HL-60 (cell line): ENCODE measurements around the gene SPNS3.

ENCODE experiments used
- DNase-seq, 2 experiments: peaks; one replicate each; pipeline ENCODE4 v3.0.0-alpha.2; 2010 to 2020; ENCODE audit warnings: low read depth in 1 of 2, low spot score in 1 of 2
- H3K27ac ChIP-seq: fragments of 250-450 bp; sonication (Bioruptor Pico); replicated peaks from 2 replicates; pipeline ENCODE4 v1.5.1; 2020; ENCODE audit warnings: mild to moderate bottlenecking, moderate library complexity
- H3K27me3 ChIP-seq: fragments of 250-450 bp; sonication (Bioruptor Pico); 2 replicates; pipeline ENCODE4 v1.5.1; 2021; ENCODE audit warnings: mild to moderate bottlenecking, moderate library complexity; ENCODE audit not compliant: insufficient read depth, poor library complexity, severe bottlenecking
- H3K4me3 ChIP-seq: replicated peaks from 2 replicates; pipeline ENCODE4 v1.5.1; 2011; ENCODE audit warnings: mild to moderate bottlenecking, control low read depth, low read length; ENCODE audit not compliant: insufficient read depth
- GABPA ChIP-seq: IDR thresholded peaks from 2 replicates; pipeline ENCODE4 v1.6.1; 2012; ENCODE audit warnings: low read depth
- POLR2AphosphoS5 ChIP-seq: IDR thresholded peaks from 2 replicates; pipeline ENCODE4 v1.6.1; 2012; ENCODE audit warnings: low read depth
- SPI1 ChIP-seq: IDR thresholded peaks from 2 replicates; pipeline ENCODE4 v1.6.1; 2012; ENCODE audit warnings: low read depth, mild to moderate bottlenecking, borderline replicate concordance
- TF ChIP-seq, protein P1 (sequence below): IDR thresholded peaks from one replicate; pipeline ENCODE4 v1.5.1; 2011; ENCODE audit warnings: low read length, control low read depth, inconsistent platforms; ENCODE audit not compliant: insufficient read depth
- TF ChIP-seq, protein P2 (sequence below): IDR thresholded peaks from 2 replicates; pipeline ENCODE4 v1.6.1; 2012; ENCODE audit warnings: low read depth; ENCODE audit not compliant: insufficient replicate concordance

The SPNS3 gene

DNA sequence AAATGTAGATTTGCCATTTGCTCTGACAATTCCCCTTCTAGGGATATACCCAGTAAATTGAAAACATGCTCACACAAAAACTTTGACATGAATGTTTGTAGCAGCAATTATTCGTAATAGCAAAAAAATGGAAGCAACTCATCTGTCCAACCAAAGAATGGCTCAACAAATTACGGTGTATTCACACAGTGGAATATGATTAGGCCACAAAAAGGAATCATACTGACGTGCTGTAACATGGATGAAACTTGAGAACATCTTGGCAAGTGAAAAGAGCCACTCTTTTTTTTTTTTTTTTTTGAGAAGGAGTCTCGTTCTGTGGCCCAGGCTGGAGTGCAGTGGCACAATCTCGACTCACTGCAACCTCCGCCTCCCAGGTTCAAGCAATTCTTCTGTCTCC, 24.1 kb upstream of the SPNS3 start:
- Histone ChIP-seq H3K27ac (no peak overlapping the region), H3K4me3 (no peak overlapping the region), H3K27me3 (no peaks in the 10 kb centered on the region)
- DNase-seq: no peak
- TF ChIP-seq POLR2AphosphoS5 (no peak), GABPA (no peak), SPI1 (no peak)
- TF ChIP-seq, protein P1, sequence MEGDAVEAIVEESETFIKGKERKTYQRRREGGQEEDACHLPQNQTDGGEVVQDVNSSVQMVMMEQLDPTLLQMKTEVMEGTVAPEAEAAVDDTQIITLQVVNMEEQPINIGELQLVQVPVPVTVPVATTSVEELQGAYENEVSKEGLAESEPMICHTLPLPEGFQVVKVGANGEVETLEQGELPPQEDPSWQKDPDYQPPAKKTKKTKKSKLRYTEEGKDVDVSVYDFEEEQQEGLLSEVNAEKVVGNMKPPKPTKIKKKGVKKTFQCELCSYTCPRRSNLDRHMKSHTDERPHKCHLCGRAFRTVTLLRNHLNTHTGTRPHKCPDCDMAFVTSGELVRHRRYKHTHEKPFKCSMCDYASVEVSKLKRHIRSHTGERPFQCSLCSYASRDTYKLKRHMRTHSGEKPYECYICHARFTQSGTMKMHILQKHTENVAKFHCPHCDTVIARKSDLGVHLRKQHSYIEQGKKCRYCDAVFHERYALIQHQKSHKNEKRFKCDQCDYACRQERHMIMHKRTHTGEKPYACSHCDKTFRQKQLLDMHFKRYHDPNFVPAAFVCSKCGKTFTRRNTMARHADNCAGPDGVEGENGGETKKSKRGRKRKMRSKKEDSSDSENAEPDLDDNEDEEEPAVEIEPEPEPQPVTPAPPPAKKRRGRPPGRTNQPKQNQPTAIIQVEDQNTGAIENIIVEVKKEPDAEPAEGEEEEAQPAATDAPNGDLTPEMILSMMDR: no peak
- TF ChIP-seq, protein P2, sequence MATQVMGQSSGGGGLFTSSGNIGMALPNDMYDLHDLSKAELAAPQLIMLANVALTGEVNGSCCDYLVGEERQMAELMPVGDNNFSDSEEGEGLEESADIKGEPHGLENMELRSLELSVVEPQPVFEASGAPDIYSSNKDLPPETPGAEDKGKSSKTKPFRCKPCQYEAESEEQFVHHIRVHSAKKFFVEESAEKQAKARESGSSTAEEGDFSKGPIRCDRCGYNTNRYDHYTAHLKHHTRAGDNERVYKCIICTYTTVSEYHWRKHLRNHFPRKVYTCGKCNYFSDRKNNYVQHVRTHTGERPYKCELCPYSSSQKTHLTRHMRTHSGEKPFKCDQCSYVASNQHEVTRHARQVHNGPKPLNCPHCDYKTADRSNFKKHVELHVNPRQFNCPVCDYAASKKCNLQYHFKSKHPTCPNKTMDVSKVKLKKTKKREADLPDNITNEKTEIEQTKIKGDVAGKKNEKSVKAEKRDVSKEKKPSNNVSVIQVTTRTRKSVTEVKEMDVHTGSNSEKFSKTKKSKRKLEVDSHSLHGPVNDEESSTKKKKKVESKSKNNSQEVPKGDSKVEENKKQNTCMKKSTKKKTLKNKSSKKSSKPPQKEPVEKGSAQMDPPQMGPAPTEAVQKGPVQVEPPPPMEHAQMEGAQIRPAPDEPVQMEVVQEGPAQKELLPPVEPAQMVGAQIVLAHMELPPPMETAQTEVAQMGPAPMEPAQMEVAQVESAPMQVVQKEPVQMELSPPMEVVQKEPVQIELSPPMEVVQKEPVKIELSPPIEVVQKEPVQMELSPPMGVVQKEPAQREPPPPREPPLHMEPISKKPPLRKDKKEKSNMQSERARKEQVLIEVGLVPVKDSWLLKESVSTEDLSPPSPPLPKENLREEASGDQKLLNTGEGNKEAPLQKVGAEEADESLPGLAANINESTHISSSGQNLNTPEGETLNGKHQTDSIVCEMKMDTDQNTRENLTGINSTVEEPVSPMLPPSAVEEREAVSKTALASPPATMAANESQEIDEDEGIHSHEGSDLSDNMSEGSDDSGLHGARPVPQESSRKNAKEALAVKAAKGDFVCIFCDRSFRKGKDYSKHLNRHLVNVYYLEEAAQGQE: no peak

DNA sequence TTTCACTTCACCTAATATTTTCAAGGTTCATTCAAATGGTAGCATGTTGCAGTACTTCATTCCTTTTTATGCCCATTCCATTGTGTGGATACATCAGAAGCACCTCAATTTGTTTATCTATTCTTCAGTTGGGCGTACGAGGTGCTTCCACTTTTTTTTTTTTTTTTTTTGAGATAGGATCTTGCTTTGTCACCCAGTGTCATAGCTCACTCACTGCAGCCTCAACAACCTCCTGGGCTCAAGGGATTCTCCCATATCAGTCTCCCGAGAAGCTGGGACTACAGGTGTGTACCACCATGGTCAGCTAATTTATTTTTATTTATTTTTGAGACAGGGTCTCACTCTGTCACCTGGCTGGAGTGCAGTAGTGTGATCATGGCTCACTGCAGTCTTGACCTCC, 22.5 kb upstream of the SPNS3 start:
- TF ChIP-seq, protein P2: no peak
- TF ChIP-seq GABPA: no peak
- TF ChIP-seq POLR2AphosphoS5: no peak
- no peak for TF ChIP-seq SPI1
- TF ChIP-seq, protein P1: no peak
- Histone ChIP-seq H3K4me3 (no peak overlapping the region), H3K27ac (no peak overlapping the region), H3K27me3 (no peaks in the 10 kb centered on the region)
- DNase-seq: no peak

DNA sequence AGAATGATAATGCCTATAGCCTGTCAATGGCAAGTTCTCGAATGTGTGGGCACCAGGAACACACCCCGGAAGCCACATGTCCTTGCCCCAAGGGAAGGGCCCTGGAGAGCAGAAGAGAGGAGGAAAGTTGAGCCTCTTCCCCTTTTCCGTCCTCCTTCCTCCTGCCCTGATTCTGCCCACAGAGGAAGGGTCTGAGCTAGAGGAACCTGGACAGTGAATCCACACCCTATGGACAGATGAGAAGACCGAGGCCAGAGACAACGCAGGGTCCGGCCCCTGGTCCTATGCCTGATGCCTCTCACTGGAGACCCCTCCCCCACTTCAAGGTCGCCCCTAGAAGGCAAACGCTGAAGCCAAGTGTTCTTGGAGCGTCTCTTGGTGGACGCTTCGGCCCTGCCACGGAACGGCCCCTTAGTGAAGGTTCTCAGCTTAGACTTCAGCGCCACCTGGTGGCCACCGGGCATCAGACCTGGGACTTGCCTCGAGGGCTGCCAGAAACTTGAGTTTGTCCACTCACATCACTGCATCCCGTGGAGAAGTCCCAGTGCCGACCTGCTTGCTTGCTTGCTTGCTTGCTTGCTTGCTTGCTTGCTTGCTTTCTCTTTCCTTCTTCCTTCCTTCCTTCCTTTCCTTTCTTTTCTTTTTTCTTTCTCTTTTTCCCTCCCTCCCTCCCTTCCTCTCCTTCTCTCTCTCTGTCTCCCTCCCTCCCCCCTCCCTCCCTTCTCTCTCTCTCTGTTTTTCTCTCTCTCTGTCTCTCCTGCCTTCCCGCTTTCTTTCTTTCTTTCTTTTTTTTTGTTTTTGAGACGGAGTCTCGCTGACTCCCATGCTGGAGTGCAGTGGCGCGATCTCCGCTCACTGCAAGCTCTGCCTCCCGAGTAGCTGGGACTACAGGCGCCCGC, 20.6 kb upstream of the SPNS3 start:
- H3K4me3 ChIP-seq: no peak overlapping the region
- no peaks in the 10 kb centered on the region for H3K27me3 ChIP-seq
- peak in 1 of 2 experiments; percentile 84 for DNase-seq
- no peak overlapping the region for H3K27ac ChIP-seq
- TF ChIP-seq SPI1: peak; percentile 86
- no peak for TF ChIP-seq POLR2AphosphoS5
- TF ChIP-seq, protein P2: no peak
- TF ChIP-seq, protein P1: peak; percentile 35
